ENCODE data around the gene NFIA.
A peak's percentile ranks its signal among the peaks of the same experiment; 100 is the strongest.

The NFIA gene

DNA sequence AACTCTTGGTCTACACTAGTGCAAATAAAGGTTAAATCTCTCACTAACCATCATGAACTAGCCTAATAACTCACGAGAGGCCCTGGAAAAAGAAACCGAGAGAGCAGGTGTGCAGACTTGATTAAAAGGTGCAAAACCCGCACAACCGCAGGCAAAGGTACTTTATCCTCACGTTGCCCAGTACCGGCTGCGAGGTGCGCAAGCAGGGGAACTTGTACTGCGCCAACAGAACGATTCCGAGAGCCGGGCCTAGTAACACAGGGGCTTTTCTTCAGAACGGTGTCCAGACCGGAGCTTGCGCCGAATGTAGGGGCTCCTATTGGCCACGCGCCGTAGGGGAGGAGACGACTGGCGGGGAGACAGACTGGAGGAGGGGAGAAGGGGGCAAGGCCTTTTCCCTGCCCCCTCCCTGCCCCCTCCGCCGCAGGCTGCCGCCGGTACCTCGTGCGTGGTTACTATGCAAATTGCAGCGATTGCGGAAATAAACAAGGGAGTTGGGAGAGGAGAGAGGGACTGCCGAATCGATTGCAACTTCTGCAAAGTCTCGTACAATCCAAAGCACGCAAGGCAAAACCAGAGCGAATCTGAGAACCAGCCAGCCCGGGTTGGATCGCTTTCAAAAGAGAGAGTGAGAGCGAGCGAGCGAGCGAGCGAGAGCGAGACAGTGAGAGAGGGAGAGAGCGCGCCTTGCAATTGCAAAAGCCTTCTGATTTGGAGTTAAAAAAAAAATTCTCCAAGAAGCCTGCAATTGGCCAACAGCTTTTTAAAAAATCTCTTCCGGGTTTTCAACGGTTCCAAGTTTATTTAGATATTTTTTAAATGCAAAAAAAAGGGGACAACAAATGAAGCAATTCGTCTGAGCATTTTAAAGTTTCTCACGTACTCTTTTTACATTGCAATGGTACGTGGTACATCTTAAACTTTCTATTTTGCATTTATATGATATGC lies 5.4 kb upstream of the NFIA start (continued):
- TF ChIP-seq, protein P1, sequence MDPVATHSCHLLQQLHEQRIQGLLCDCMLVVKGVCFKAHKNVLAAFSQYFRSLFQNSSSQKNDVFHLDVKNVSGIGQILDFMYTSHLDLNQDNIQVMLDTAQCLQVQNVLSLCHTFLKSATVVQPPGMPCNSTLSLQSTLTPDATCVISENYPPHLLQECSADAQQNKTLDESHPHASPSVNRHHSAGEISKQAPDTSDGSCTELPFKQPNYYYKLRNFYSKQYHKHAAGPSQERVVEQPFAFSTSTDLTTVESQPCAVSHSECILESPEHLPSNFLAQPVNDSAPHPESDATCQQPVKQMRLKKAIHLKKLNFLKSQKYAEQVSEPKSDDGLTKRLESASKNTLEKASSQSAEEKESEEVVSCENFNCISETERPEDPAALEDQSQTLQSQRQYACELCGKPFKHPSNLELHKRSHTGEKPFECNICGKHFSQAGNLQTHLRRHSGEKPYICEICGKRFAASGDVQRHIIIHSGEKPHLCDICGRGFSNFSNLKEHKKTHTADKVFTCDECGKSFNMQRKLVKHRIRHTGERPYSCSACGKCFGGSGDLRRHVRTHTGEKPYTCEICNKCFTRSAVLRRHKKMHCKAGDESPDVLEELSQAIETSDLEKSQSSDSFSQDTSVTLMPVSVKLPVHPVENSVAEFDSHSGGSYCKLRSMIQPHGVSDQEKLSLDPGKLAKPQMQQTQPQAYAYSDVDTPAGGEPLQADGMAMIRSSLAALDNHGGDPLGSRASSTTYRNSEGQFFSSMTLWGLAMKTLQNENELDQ (tag by site-specific recombination; IDR thresholded peaks at IDR 0.05; ENCODE audit: low read depth): no peak
- TF ChIP-seq ZNF76 (tag by site-specific recombination; IDR thresholded peaks at IDR 0.05; ENCODE audit: borderline replicate concordance, low read depth) (no peak), ZSCAN23 (tag by site-specific recombination; IDR thresholded peaks at IDR 0.05) (peak; percentile 61; the same call in 1 of the 2 replicates), ZNF621 (tag by site-specific recombination; IDR thresholded peaks at IDR 0.05) (no peak), ZNF350 (tag by site-specific recombination; IDR thresholded peaks at IDR 0.05) (no peak), ZNF132 (tag by site-specific recombination; IDR thresholded peaks at IDR 0.05; ENCODE audit: borderline replicate concordance) (no peak), ZBTB17 (tag by site-specific recombination; IDR thresholded peaks at IDR 0.05) (peak; percentile 99), TRIM28 (IDR thresholded peaks at IDR 0.05; ENCODE audit: borderline replicate concordance, low read length) (peak; percentile 59; the same call in 1 of the 2 replicates), ZNF175 (tag by site-specific recombination; IDR thresholded peaks at IDR 0.05) (no peak), KLF1 (tag by site-specific recombination; IDR thresholded peaks at IDR 0.05) (no peak), ZNF311 (tag by site-specific recombination; IDR thresholded peaks at IDR 0.05; ENCODE audit: borderline replicate concordance) (no peak), ZNF544 (tag by site-specific recombination; IDR thresholded peaks at IDR 0.05) (no peak), ZEB2 (tag by site-specific recombination; IDR thresholded peaks at IDR 0.05) (peak; percentile 79), ZNF501 (tag by site-specific recombination; IDR thresholded peaks at IDR 0.05) (peak; percentile 70; the same call in 1 of the 2 replicates), ZNF548 (tag by site-specific recombination; IDR thresholded peaks at IDR 0.05) (no peak), ZNF416 (tag by site-specific recombination; IDR thresholded peaks at IDR 0.05) (no peak), ZFP69B (tag by site-specific recombination; IDR thresholded peaks at IDR 0.05) (0 out of 2 replicates have a peak, but pooled peaks have one; percentile 10), GFI1B (tag by site-specific recombination; IDR thresholded peaks at IDR 0.05) (peak; percentile 82), ZNF341 (tag by site-specific recombination; IDR thresholded peaks at IDR 0.05; ENCODE audit: low read depth) (peak; percentile 90), ZNF571 (tag by site-specific recombination; IDR thresholded peaks at IDR 0.05) (no peak), ZBTB21 (tag by site-specific recombination; IDR thresholded peaks at IDR 0.05) (0 out of 2 replicates have a peak, but pooled peaks have one; percentile 10), ZNF48 (tag by site-specific recombination; IDR thresholded peaks at IDR 0.05) (no peak), HOXA7 (CRISPR knock-in tag; IDR thresholded peaks at IDR 0.05; ENCODE audit: borderline replicate concordance) (no peak), KLF9 (tag by site-specific recombination; IDR thresholded peaks at IDR 0.05; ENCODE audit: low read depth) (peak; percentile 60; the same call in 1 of the 2 replicates), KLF16 (tag by site-specific recombination; IDR thresholded peaks at IDR 0.05) (peak; percentile 62; the same call in 1 of the 2 replicates), ZBTB48 (tag by site-specific recombination; IDR thresholded peaks at IDR 0.05) (no peak), ZNF561 (tag by site-specific recombination; IDR thresholded peaks at IDR 0.05; ENCODE audit: borderline replicate concordance) (peak; percentile 56; the same call in 1 of the 2 replicates), ZNF596 (tag by site-specific recombination; IDR thresholded peaks at IDR 0.05) (peak; percentile 100)
- TF ChIP-seq, protein P2, sequence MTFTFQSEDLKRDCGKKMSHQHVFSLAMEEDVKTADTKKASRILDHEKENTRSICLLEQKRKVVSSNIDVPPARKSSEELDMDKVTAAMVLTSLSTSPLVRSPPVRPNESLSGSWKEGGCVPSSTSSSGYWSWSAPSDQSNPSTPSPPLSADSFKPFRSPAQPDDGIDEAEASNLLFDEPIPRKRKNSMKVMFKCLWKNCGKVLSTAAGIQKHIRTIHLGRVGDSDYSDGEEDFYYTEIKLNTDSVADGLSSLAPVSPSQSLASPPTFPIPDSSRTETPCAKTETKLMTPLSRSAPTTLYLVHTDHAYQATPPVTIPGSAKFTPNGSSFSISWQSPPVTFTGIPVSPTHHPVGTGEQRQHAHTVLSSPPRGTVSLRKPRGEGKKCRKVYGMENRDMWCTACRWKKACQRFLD (tag by site-specific recombination; IDR thresholded peaks at IDR 0.05): no peak
- TF ChIP-seq, protein P3, sequence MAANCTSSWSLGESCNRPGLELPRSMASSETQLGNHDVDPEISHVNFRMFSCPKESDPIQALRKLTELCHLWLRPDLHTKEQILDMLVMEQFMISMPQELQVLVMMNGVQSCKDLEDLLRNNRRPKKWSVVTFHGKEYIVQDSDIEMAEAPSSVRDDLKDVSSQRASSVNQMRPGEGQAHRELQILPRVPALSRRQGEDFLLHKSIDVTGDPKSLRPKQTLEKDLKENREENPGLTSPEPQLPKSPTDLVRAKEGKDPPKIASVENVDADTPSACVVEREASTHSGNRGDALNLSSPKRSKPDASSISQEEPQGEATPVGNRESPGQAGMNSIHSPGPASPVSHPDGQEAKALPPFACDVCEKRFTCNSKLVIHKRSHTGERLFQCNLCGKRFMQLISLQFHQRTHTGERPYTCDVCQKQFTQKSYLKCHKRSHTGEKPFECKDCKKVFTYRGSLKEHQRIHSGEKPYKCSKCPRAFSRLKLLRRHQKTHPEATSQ (tag by site-specific recombination; IDR thresholded peaks at IDR 0.05): no peak
- TF ChIP-seq, protein P4, sequence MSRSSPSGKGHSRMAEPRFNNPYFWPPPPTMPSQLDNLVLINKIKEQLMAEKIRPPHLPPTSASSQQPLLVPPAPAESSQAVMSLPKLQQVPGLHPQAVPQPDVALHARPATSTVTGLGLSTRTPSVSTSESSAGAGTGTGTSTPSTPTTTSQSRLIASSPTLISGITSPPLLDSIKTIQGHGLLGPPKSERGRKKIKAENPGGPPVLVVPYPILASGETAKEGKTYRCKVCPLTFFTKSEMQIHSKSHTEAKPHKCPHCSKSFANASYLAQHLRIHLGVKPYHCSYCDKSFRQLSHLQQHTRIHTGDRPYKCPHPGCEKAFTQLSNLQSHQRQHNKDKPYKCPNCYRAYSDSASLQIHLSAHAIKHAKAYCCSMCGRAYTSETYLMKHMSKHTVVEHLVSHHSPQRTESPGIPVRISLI (tag by site-specific recombination; IDR thresholded peaks at IDR 0.05): no peak

All from HEK293 (cell line).